ENCODE data around the gene PCDHGA1. TPM values are rescaled to one million over a fixed set of nuclear protein-coding genes. Genes with fewer than 3 reads are reported as not detected.
A peak's percentile ranks its signal among the peaks of the same experiment; 100 is the strongest.

Gene PCDHGA1
- total and polyA plus RNA-seq, 9 of the 15 experiments (the other 6 are each of a cell fraction or from before 2014, with no cell fraction given) = 0.05 to 0.26 (median 0.18) TPM; not detected in 2

GRCh38 chr5:141326088-141326854, 4.0 kb upstream of the PCDHGA1 start (continued):
- TF ChIP-seq ELK1 (CRISPR knock-in tag; IDR thresholded peaks at IDR 0.05) (no peak), PBX2 (CRISPR knock-in tag; IDR thresholded peaks at IDR 0.05; ENCODE audit: low read depth) (no peak), PBX2 (tag; conservative IDR thresholded peaks at IDR 0.05; ENCODE audit: low read depth) (no peak), PRDM10 (IDR thresholded peaks at IDR 0.05; ENCODE audit: partially characterized antibody) (no peak), POLR2G (IDR thresholded peaks at IDR 0.05; ENCODE audit: low read depth, low read length) (no peak), GATA2 (CRISPR knock-in tag; IDR thresholded peaks at IDR 0.05) (peak; percentile 51; the same call in 1 of the 2 replicates), SAFB2 (IDR thresholded peaks at IDR 0.05; ENCODE audit: borderline replicate concordance, low read depth, low read length, severe bottlenecking) (no peak), ZBTB11 (CRISPR knock-in tag; IDR thresholded peaks at IDR 0.05) (no peak), KLF1 (tag; IDR thresholded peaks at IDR 0.05) (no peak), CEBPB (tag; IDR thresholded peaks at IDR 0.05) (no peak), CBX8 (IDR thresholded peaks at IDR 0.05; ENCODE audit: borderline replicate concordance, extremely low read depth, low read depth, low read length, poor library complexity, severe bottlenecking) (no peak), IRF1 (CRISPR knock-in tag; IDR thresholded peaks at IDR 0.05; ENCODE audit: borderline replicate concordance) (no peak), NFRKB (IDR thresholded peaks at IDR 0.05; ENCODE audit: low read depth) (no peak)

Data from K562 (cell line).